Measurements from ENCODE around the gene OLFM1. TPM values are rescaled to one million over a fixed set of nuclear protein-coding genes. Genes with fewer than 3 reads are reported as not detected.

The OLFM1 gene
- total and polyA plus RNA-seq, 9 of the 15 experiments (the other 6 are each of a cell fraction or from before 2014, with no cell fraction given) = not detected

GRCh38 chr9:135068776-135069415, 18.6 kb upstream of the OLFM1 start:
- Histone ChIP-seq H3K4me1 (replicated peaks in 1 of 2; ENCODE audit: control insufficient read depth in 2 of 2, insufficient read depth in 2 of 2, low read length in 2 of 2) (no peaks in the 10 kb centered on the region), H3K27me3 (ENCODE audit: control insufficient read depth in 2 of 2, insufficient read depth in 2 of 2, low read length in 2 of 2) (peaks cover 5 to 34% of the 10 kb centered on the region in 2 experiments; a peak in 3 of 5 replicates), H3K36me3 (ENCODE audit: control insufficient read depth, insufficient read depth, low read length) (no peaks in the 10 kb centered on the region), H3K9me1 (ENCODE audit: control insufficient read depth, insufficient read depth, low read length) (no peaks in the 10 kb centered on the region), H3K27ac (ENCODE audit: extremely low read depth, low read depth, low read length) (no peak overlapping the region), H3K4me2 (ENCODE audit: insufficient read depth, low read length) (no peak overlapping the region), H2AFZ (ENCODE audit: low read depth, low read length) (no peak overlapping the region), H3K79me2 (ENCODE audit: control insufficient read depth, insufficient read depth, low read length) (no peaks in the 10 kb centered on the region), H3K4me3 (no peak overlapping the region), H3K9ac (ENCODE audit: insufficient read depth in 1 of 2, low read depth in 2 of 2, low read length in 2 of 2) (no peak overlapping the region), H3K9me3 (replicated peaks; ENCODE audit: control insufficient read depth, insufficient read depth, low read depth, low read length) (no peaks in the 10 kb centered on the region), H4K20me1 (replicated peaks; ENCODE audit: control insufficient read depth, insufficient read depth, low read length) (peaks cover 14% of the 10 kb centered on the region; the same call in 1 of the 2 replicates)
- FAIRE-seq = no peak
- no peak for ATAC-seq
- ChIA-PET POLR2A (no interaction called here), CTCF (ENCODE audit: low intra/inter-chr PET ratio) (no interaction called here)
- DNase-seq (ENCODE audit: extremely low read depth in 1 of 4, low spot score in 3 of 4) = no peak
- WGBS (ENCODE audit: insufficient coverage, low coverage, missing lambda C conversion rate) = 0% methylated on average over 15 of the region's 18 CpGs
- in situ Hi-C loops (cut with MboI) = no loop called here
- intact Hi-C loops (cut with micrococcal nuclease) = no loop called here
- no TSS peak for BruUV-seq (replicated peaks)
- no peak for TF ChIP-seq ZZZ3 (IDR thresholded peaks at IDR 0.05)
- no peak for TF ChIP-seq CREB3 (tag; conservative IDR thresholded peaks at IDR 0.05; ENCODE audit: low read depth)
- TF ChIP-seq ZNF699 (CRISPR knock-in tag; IDR thresholded peaks at IDR 0.05; ENCODE audit: insufficient replicate concordance) = no peak
- TF ChIP-seq TAF15 (IDR thresholded peaks at IDR 0.05; ENCODE audit: low read depth, low read length) = no peak
- no peak for TF ChIP-seq EZH2 (IDR thresholded peaks at IDR 0.05; ENCODE audit: borderline replicate concordance, low read depth, low read length)
- TF ChIP-seq CXXC5 (CRISPR knock-in tag; IDR thresholded peaks at IDR 0.05) = no peak
- TF ChIP-seq MAX (CRISPR knock-in tag; IDR thresholded peaks at IDR 0.05) = no peak
- TF ChIP-seq ZNF274 (IDR thresholded peaks at IDR 0.05; ENCODE audit: borderline replicate concordance, low read depth, low read length) = no peak
- TF ChIP-seq MGA (IDR thresholded peaks at IDR 0.05) = no peak
- TF ChIP-seq FOXP1 (CRISPR knock-in tag; IDR thresholded peaks at IDR 0.05) = no peak

Measured in K562 (cell line).